ENCODE data around the gene MAS1.

DNA sequence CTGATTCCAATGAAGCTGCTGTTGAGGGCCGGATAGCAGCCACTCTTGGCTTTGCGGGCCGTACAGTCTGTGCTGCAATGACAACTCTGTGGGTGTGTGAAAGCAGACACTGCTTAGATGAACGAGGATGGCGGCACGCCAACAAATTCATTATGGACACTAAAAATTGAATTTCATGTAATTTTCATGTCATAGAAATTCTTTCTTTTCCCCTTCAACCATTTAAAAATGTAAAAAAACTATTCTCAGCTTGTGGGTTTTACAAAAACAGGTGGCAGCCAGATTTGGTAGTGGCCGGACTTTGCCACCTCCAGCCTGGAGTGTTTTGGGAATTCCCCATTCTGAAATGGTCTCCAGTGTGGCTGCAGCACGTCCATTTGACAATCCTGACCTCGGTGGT lies 26.0 kb downstream of the MAS1 start:
- TF ChIP-seq POLR2AphosphoS5 (IDR thresholded peaks at IDR 0.05; ENCODE audit: insufficient read depth, low read depth, low read length) (no peak), POLR2A (IDR thresholded peaks at IDR 0.05; ENCODE audit: low read depth, low read length) (no peak), EZH2 (IDR thresholded peaks at IDR 0.05; ENCODE audit: borderline replicate concordance, low read depth, low read length, severe bottlenecking) (no peak), CTCF (IDR thresholded peaks at IDR 0.05; ENCODE audit: extremely low read depth in 1 of 2, insufficient read depth in 1 of 2, low read depth in 1 of 2, low read length in 2 of 2) (no peak), MAX (IDR thresholded peaks at IDR 0.05; ENCODE audit: insufficient read depth, insufficient read length) (no peak), MYC (IDR thresholded peaks at IDR 0.05; ENCODE audit: low read depth, low read length) (no peak), JUN (IDR thresholded peaks at IDR 0.05; ENCODE audit: borderline replicate concordance, insufficient read depth, insufficient read length, low read depth) (no peak)
